Forelimb muscle (tissue), 1 donor: ENCODE results near the gene TMEM123. TPM values are rescaled to one million over a fixed set of nuclear protein-coding genes. Genes with fewer than 3 reads are reported as not detected.
"Not testable (repeated sequence)": the region's sequence is repeated elsewhere in the genome, so short reads cannot be mapped to it uniquely, and the experiment has no call there.

Source experiments
- DNase-seq: peaks from one replicate; pipeline ENCODE4 v3.0.0-alpha.2; 2013; ENCODE audit warnings: low read depth
- polyA plus RNA-seq: library from polyadenylated mRNA; unstranded; fragments of 120-200 nt; gene quantifications from one replicate; pipeline ENCODE4 v1.2.1, GENCODE V29; 2013; ENCODE audit not compliant: insufficient read length

Gene TMEM123
- polyA plus RNA-seq, 1 donor, result 140 TPM

DNA sequence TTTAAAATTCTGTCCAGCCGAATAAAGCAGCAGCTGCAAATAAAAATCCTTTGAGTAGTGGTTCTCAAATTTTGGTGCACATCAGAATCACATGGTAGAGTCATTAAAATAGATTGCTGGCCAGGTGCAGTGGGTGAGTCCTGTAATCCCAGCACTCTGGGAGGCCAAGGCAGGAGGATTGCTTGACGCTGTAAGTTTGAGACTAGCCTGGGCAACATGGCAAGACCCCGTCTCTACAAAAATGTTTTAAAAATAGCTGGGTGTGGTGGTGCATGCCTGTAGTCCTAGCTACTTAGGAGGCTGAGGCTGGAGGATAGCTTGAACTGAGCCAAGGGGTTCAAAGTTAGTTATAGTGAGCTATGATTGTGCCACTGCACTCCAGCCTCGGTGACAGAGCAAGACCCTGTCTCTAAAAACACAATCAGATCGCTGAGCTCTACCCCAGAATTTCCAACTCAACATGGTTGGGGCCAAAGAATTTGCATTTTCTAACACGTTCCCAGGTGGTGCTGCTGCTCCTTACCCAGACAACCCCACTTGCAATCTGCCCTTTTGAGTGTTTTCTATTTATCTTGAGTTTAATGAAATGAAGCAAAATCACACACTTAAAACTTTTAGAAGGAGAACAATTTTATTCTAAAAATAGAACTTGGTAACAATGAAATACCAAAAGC, 56.7 kb downstream of the TMEM123 start:
- no peak for DNase-seq

DNA sequence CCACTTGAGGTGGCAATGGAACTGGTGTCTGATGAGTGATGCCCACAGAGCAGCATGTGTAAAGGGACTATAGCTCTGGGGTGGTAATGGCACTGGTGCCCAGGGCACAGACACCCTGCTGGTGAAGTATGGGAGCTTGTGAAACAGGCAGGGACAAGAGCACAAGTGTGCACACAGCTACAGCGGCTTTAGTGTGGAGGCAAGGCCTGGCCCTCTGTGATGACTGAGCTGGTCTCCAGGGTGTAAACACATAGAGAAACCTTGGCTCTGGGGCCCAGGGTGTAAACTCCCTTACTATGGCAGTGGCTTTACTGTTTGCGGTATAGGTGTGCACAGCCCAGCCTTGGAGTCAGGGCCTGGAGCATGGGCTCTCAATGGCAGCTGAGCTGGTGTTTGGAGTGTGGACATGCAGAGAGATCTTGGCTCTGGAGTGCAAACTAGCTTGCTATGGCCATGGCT, 59.3 kb downstream of the TMEM123 start:
- no peak for DNase-seq

- no peak for DNase-seq
These were observed 60.9 kb downstream of the TMEM123 start for GRCh38 chr11:102391549-102392237.

- DNase-seq, result peak; percentile 8
These were observed 61.7 kb downstream of the TMEM123 start for GRCh38 chr11:102390667-102391465.

GRCh38 chr11:102389253-102389652, 63.3 kb downstream of the TMEM123 start:
- DNase-seq, result no peak

DNA sequence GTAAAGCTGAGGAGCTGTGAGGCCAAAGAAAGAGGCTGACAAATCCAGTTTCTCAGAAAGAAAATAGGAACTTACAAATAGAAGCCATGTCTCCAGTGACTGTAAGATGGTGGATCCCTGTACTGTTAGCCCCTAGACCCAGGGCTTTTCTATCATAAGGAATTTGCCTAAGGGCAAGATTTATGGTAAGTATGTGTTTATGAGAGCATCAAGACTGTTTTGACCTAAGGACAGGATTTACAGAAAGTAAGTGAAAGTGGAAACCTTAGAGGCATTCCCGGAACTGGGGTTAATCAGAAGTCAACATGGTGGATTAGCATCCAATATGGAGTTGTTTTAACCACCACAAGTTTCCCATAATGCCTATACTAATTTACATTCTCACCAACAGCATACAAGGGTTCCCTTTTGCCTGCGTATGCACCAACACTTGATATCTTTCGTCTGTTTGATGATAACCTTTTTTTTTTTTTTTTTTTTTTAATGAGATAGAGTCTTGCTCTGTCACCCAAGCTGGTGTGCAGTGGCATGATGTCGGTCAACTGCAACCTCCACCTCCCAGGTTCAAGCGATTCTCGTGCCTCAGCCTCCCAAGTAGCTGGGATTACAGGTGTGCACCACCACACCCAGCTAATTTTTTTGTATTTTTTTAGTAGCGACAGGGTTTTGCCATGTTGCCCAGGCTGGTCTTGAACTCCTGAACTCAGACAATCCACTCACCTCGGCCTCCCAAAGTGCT, 65.4 kb downstream of the TMEM123 start:
- no peak for DNase-seq

GRCh38 chr11:102386136-102386734, 66.3 kb downstream of the TMEM123 start:
- DNase-seq, result no peak

- no peak for DNase-seq
These were observed 67.2 kb downstream of the TMEM123 start for GRCh38 chr11:102385085-102386007.

DNA sequence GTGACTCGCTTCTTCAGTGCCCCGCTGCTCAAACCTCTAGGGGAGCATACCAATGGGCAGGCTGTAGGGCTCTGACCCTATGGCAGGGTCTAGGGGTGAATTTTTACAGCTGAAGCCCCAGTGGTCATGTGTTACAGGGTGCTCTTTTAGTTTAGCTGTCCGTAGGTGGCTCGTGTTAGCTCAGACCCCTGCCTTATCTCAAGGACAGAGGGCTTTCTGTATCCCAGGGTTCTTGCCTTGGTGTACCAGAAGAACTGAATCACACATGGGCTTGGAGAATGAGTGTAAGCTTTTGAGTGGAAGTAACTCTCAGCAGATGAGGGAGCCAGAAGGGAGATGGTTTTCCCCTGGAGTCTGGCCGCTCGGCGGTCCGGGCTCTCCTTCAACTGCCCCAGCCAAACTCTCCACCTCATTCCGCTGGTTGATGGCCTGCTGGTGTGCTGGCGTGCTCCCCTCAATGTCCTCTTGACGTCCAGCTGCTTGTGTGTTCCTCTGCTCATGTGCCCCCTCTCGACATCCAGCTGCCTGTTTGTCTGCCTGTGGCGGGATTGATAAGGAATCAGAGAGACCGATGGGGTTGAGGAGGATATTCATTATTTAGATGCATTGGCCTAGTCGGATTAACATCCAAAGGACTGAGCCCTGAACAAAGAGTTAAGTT, 68.0 kb downstream of the TMEM123 start:
- DNase-seq, result no peak

- no peak for DNase-seq
These were observed 68.7 kb downstream of the TMEM123 start for GRCh38 chr11:102383839-102384238.

GRCh38 chr11:102382384-102382783, 70.2 kb downstream of the TMEM123 start:
- no peak for DNase-seq

DNA sequence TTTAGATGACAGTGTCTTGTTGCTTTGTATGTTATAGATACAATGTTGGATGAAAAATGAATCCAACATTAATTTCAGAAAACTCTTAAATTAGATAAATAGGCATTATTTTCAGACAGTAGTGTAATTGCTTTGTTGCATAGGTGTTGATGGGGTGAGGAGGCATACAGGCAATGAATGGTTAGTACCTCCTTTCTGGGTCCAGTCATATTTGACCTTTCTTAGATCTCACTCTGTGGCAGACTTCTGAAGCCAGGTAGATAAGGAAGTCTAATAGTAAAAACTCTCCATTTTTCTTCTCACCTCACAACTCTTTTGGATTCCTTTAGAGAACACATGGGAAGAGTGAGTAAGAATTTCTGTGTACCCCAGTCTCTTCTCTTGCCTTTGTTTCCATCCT, 73.7 kb downstream of the TMEM123 start:
- DNase-seq, result no peak

- DNase-seq, result no peak
These were observed 74.7 kb downstream of the TMEM123 start for GRCh38 chr11:102377891-102378290.

- DNase-seq, result no peak
These were observed 76.7 kb downstream of the TMEM123 start for GRCh38 chr11:102375720-102376399.

DNA sequence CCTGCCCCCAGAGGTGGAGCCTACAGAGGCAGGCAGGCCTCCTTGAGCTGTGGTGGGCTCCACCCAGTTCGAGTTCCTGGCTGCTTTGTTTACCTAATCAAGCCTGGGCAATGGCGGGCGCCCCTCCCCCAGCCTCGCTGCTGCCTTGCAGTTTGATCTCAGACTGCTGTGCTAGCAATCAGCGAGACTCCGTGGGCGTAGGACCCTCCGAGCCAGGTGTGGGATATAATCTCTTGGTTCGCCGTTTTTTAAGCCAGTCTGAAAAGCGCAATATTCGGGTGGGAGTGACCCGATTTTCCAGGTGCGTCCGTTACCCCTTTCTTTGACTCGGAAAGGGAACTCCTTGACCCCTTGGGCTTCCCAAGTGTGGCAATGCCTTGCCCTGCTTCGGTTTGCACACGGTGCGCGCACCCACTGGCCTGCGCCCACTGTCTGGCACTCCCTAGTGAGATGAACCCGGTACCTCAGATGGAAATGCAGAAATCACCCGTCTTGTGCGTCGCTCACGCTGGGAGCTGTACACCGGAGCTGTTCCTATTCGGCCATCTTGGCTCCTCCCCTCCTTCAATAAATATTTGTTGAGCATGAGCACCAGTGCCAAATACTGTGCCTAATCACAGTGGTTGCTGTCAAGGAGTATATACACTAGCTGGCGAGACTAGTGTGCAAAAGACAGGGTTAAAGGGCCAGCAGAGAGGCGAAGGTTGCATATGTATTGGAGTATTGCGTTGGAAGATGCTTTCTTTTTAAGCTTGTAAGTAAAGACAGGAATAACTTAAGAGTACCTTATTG, 77.7 kb downstream of the TMEM123 start:
- DNase-seq, result not testable (repeated sequence)

GRCh38 chr11:102368472-102368871, 84.1 kb downstream of the TMEM123 start:
- DNase-seq, result no peak

DNA sequence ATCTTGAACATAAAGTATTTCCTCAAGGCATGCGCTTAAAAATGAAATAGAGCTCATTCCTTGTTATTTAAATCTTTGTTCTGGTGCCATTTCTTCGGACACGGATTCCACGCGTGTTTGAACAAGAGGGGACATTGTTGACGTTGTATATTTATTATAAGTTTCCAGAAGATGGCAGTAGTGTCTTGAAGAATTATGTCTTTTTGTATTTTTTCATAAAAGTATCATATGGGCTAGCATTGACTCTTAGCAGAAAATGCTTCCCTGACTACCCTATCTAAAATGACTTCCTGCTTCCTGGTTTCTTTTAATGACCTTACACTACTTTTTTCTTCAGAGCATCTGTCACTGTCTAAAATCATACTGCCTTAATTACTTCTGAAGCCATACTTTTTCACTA, 85.2 kb downstream of the TMEM123 start:
- DNase-seq, result no peak

- no peak for DNase-seq
These were observed 87.6 kb downstream of the TMEM123 start for GRCh38 chr11:102364991-102365390.
